Measurements from ENCODE around the gene POLD4.

Gene POLD4

GRCh38 chr11:67345920-67346819 is 7.2 kb downstream of the POLD4 start:
- Histone ChIP-seq H3K27me3 (ENCODE audit: insufficient read depth, low read depth, severe bottlenecking) (no peaks in the 10 kb centered on the region), H3K27ac (no peak overlapping the region), H3K36me3 (no peaks in the 10 kb centered on the region), H3K9me3 (ENCODE audit: severe bottlenecking) (no peaks in the 10 kb centered on the region), H3K4me3 (ENCODE audit: low read depth, low read length) (no peak overlapping the region)
- DNase-seq: peak; percentile 25
- peak; percentile 77 for TF ChIP-seq CTCF (IDR thresholded peaks at IDR 0.05; ENCODE audit: low read depth, low read length)

GRCh38 chr11:67345247-67345919 is 8.0 kb downstream of the POLD4 start:
- TF ChIP-seq CTCF (IDR thresholded peaks at IDR 0.05; ENCODE audit: low read depth, low read length): no peak
- Histone ChIP-seq H3K4me3 (ENCODE audit: low read depth, low read length) (no peak overlapping the region), H3K27me3 (ENCODE audit: insufficient read depth, low read depth, severe bottlenecking) (no peaks in the 10 kb centered on the region), H3K27ac (no peak overlapping the region), H3K9me3 (ENCODE audit: severe bottlenecking) (no peaks in the 10 kb centered on the region), H3K36me3 (no peaks in the 10 kb centered on the region)
- no peak for DNase-seq

- Histone ChIP-seq H3K9me3 (ENCODE audit: severe bottlenecking) (no peaks in the 10 kb centered on the region), H3K4me3 (ENCODE audit: low read depth, low read length) (no peak overlapping the region), H3K36me3 (no peaks in the 10 kb centered on the region), H3K27me3 (ENCODE audit: insufficient read depth, low read depth, severe bottlenecking) (no peaks in the 10 kb centered on the region), H3K27ac (no peak overlapping the region)
- DNase-seq: no peak
- no peak for TF ChIP-seq CTCF (IDR thresholded peaks at IDR 0.05; ENCODE audit: low read depth, low read length)
Measured at GRCh38 chr11:67344264-67344663, 9.1 kb downstream of the POLD4 start.

- H3K9me3 ChIP-seq (ENCODE audit: severe bottlenecking): no peaks in the 10 kb centered on the region
- no peak for TF ChIP-seq CTCF (IDR thresholded peaks at IDR 0.05; ENCODE audit: low read depth, low read length)
Measured at GRCh38 chr11:67337257-67337656, 16.1 kb downstream of the POLD4 start.

GRCh38 chr11:67332081-67332691 is 21.2 kb downstream of the POLD4 start:
- Histone ChIP-seq H3K27ac (no peak overlapping the region), H3K36me3 (peaks cover 3% of the 10 kb centered on the region; the same call in 1 of the 2 replicates), H3K9me3 (ENCODE audit: severe bottlenecking) (no peaks in the 10 kb centered on the region), H3K27me3 (ENCODE audit: insufficient read depth, low read depth, severe bottlenecking) (no peaks in the 10 kb centered on the region), H3K4me3 (ENCODE audit: low read depth, low read length) (no peak overlapping the region)
- no peak for TF ChIP-seq CTCF (IDR thresholded peaks at IDR 0.05; ENCODE audit: low read depth, low read length)
- DNase-seq: no peak

More at GRCh38 chr11:67337257-67337656, 16.1 kb downstream of the POLD4 start:
- Histone ChIP-seq H3K27ac (no peak overlapping the region), H3K36me3 (no peaks in the 10 kb centered on the region), H3K4me3 (ENCODE audit: low read depth, low read length) (no peak overlapping the region), H3K27me3 (ENCODE audit: insufficient read depth, low read depth, severe bottlenecking) (no peaks in the 10 kb centered on the region)
- no peak for DNase-seq

Data from WERI-Rb-1 (cell line).